GM18502 (cell line): ENCODE results near the gene OR14C36.
"Not testable (repeated sequence)": the region's sequence is repeated elsewhere in the genome, so short reads cannot be mapped to it uniquely, and the experiment has no call there.

Experiments used
- ATAC-seq: cut with Tn5 transposase; IDR thresholded peaks from one replicate; pipeline ENCODE4 v1.9.1; 2021; ENCODE audit warnings: mild to moderate bottlenecking; ENCODE audit not compliant: unreplicated experiment, poor library complexity

OR14C36 gene, protein sequence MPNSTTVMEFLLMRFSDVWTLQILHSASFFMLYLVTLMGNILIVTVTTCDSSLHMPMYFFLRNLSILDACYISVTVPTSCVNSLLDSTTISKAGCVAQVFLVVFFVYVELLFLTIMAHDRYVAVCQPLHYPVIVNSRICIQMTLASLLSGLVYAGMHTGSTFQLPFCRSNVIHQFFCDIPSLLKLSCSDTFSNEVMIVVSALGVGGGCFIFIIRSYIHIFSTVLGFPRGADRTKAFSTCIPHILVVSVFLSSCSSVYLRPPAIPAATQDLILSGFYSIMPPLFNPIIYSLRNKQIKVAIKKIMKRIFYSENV

DNA sequence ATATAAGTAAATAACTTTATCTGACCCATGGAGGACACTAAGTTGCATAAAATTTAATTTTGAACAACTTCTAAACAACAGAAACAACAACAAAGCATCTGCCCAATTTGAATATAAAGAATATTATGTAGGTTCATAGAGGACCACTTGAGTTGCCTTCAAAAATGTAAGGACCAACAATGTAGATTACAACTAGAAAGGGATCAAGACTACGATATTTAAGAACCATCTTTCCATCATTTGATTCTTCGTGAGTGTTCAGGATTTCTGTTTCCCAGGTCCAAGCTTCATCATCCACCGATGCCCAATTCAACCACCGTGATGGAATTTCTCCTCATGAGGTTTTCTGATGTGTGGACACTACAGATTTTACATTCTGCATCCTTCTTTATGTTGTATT lies at the start of gene OR14C36:
Gene OR14C36, plus strand, starts transcription at position 301 of the 400 bp plus-strand sequence. Its CDS starts 0 bp downstream, at position 301.
- no peak for ATAC-seq

DNA sequence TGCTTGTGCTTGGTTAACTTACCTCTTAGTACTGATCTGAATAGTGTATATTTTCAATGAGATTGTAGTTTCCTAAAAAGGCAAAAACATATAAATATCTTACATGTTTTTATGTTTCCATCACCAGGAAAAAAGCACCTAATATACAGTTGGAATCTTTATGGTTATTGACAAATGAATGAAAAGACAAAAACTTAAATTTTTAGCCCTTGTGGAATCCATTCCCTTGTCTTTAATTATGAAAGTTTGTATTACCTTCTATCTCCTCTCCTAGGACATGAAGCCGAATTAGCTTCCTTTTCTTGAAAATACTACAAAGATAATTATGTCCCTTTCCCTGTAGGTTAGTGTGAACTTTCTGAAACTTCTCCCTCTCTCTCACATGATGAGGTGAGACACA lies 45.3 kb upstream of the OR14C36 start, which contains the start of gene OR2T12:
Gene OR2T12, minus strand, starts transcription at position 101 of the 400 bp plus-strand sequence. CDS start 7,846 bp downstream, outside the sequence.
- no peak for ATAC-seq

DNA sequence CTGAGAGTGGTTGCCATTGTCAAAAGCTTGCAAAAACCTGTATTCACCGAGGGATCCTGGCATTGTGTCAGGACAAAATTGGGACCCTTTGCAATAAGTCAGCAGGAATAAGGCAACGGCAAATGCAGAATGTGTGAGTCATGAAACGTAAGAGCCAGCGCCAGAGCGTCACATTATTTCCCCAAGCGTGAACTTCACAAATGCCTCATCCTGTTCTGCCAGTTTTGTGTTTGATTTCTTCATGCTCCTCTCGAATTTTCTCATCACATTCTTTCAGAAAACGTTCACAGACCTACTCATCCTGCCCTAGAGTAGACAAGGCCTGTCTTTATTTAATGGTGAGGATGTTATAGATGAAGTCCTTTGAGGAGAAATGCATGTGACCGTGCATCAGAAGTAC lies 42.9 kb upstream of the OR14C36 start:
- ATAC-seq = not testable (repeated sequence)

DNA sequence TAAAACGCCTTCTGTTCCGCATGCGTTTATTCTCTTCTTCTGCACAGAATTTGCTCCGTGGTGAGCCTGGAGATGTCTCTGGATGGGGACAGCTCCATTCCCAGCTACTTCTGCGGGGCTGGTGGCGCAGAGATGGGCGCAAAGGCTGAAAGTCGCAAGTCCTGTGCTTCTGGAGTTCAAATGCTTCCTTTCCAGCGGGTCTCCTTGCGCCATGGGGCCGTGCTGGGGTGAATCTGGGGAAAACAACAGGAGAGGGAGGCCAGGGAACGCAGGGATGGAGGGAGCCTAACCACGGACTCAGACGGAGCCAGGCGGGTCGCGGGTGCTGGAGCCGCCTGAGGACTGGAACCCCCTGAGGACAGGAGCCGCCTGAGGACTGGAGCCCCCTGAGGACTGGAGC lies 42.5 kb upstream of the OR14C36 start:
- no peak for ATAC-seq

DNA sequence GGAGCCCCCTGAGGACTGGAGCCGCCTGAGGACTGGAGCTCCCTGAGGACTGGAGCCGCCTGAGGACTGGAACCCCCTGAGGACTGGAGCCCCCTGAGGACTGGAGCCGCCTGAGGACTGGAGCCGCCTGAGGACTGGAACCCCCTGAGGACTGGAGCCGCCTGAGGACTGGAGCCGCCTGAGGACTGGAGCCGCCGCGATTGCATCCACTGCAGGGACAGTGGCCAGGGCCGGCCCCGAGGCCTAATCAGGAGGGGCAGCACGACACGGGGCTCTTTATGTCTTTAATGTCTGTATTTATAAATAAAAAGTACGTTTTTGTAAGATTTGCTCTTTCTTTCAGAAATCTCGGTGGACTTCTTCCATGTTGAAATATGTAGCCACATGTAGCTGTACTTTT lies 41.8 kb upstream of the OR14C36 start:
- ATAC-seq = not testable (repeated sequence)

DNA sequence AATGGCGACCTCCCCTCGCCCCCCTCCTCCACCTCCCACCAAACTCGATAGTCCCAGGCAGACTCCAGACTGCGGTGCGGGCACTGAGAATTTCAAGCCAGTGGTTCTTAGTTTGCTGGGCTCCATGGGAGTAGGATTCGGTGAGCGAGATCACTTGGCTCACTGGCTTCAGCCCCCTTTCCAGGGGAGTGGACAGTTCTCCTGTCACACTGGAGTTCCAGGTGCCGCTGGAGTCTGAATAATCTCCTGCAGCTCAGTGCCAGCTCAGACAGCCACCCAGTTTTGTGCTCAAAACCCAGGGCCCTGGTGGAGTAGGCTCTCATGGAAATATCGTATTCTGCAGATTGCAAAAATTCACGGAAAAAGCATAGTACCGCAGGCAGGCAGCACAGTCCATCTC lies 31.8 kb upstream of the OR14C36 start:
- no peak for ATAC-seq

DNA sequence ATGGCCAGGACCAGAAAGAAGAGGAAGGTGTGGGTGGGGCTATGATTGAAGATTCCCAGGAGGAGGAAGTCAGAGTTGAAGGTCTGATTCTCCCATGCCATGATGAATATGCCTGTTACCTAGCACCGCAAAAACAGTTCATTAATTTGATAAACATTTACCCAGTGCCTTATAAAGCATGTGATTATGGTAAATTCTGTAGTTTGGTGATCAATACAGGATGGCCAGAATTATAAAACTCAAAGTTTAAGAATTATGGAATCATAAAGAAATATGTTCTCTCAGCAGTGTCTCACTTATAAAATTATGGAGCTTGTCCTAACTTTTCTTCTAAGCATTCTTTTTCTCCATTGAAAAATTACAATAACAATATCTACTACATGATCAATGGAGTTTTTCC lies 24.1 kb upstream of the OR14C36 start, which contains the start of gene OR2M7:
Gene OR2M7, minus strand, starts transcription at position 101 of the 400 bp plus-strand sequence. Its CDS starts 0 bp downstream, at position 101.
- ATAC-seq = no peak

DNA sequence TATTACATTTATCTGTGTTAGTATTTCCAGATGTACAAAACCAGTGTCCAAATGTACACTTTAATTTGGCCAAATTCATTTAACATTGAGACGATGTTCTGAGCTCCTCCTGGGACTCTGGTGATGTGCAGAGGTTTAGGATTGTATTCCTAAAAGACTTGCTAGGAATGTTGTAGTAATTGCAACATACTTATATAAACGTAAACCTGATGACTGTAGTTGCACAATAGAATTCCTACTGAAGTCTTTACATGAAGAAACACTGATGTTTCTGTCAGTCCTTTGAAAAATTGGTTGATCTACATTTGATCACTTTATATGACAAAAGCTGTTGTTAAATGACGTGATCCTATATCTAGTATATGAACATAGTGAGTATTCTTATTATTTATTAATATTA lies 5.1 kb upstream of the OR14C36 start:
- no peak for ATAC-seq

DNA sequence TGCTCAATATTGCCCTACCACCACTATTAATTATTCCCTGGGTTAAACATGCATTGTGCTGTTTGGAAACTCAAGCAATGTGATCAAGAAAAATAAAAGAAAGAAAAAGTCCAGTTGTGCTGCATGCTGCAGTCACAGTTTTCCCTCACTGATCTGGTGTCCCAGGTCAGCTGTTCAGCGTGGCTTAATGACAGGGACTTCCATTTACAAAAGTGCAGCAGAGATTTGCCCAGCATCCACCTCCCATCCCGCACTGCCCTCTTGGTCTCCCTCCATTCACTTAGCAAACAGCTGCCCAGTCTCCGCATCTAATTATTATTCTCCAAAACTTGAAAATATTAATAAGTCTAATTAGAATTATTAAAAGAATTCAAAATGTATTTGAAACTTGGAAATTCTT lies 10.8 kb downstream of the OR14C36 start:
- no peak for ATAC-seq

DNA sequence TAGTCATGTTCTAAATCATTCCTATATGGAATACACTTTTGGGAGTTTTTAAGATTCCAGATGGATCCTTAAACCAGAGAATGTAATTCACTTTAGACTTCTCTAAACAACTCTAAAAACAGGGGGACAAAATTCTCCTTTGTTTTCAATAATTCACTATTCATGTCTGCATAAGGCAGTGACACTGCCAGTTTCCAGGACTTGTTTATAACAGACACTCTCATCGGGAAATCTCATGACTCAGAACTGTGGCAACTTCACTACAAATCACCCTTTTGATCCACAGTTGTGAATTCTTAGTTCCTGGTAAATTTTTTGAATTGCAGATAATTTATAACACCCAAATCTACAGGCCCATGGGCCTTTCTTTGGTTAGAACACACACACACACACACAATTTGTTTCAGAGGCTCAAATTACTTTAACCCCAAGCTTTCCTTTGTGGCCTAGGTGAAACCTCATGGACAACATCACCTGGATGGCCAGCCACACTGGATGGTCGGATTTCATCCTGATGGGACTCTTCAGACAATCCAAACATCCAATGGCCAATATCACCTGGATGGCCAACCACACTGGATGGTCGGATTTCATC lies 12.6 kb downstream of the OR14C36 start, which contains the start of gene OR2T4:
Gene OR2T4, plus strand, starts transcription at position 545 of the 595 bp plus-strand sequence. Its CDS starts 0 bp downstream, at position 545.
- ATAC-seq = no peak

DNA sequence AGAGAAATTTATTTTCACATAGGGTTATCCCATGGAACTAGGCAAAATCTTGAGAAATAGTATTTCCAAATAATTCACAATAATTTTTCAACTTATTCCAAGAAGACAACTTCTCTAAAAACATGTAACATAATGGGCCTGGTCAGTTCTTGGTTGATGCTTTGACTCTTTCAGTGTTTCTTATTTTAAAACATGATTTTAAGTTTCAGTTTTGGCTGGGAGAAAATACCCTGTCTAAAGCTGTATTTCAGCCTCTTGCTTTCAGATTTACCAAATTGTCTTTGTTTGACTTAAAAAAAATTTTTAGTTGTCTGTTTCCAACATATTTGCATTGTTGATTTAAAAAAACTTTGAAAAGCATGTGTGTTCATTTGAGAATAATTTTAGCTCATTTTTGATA lies 18.0 kb downstream of the OR14C36 start:
- ATAC-seq = no peak

DNA sequence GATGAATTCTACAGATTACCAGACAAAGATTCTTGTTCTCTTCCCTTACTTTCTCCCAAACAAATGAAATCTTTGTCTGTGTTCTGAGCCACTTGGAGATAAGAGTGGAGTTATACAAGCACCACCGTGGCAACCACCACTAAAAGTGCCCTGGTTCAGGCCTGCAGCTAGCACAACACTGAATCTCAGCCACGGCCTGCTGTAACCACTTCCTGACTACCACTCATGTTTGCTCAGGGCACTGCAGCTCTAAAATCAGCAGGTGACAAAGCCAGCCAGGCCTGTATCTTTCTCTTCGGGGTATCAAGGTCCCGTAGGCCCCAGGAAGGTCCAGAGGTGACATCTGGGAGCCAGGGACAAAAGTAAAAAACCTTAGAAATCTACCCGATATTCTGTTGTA lies 23.8 kb downstream of the OR14C36 start:
- ATAC-seq = peak; percentile 65

DNA sequence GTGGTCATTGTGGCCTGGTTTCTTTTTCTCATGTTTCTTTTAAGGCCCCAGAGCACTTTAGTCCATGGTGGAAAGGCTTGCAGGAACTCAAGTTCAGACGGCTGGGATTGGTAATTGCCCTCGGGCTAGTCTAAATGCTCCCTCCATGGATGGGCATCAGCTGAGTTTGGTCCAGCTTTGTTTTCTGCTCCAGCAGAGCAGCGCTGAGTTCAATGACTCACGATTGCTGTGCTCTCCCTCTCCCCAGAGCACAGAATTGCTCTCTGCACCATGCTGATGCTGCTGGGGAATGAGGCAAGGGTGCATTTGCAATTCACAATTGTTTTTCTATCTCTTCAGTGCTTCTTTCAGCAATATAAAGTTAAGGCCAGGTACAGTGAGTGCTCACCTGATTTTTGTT lies 25.2 kb downstream of the OR14C36 start:
- ATAC-seq = no peak

DNA sequence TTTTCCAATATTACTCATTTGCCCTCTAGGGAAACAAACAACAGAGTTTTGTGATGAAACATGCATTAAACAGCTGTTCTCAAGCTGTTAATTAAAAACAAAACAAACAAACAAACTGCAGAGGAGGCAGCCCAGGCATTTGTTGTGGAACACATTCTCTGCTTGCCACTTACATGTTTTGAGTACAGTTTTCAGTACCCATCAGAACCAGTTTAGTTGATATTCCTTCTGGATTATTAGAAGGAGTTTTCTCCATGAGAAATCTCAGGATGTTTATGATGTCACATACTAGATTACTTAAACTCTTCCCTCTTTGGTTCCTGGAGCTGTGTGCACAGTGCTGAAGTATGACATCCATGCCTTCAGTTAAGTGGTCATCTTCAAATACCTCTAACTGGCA lies 26.9 kb downstream of the OR14C36 start, which contains the start of gene OR2T6:
Gene OR2T6, plus strand, starts transcription at position 301 of the 400 bp plus-strand sequence. CDS start 11,863 bp downstream, outside the sequence.
- ATAC-seq = no peak

DNA sequence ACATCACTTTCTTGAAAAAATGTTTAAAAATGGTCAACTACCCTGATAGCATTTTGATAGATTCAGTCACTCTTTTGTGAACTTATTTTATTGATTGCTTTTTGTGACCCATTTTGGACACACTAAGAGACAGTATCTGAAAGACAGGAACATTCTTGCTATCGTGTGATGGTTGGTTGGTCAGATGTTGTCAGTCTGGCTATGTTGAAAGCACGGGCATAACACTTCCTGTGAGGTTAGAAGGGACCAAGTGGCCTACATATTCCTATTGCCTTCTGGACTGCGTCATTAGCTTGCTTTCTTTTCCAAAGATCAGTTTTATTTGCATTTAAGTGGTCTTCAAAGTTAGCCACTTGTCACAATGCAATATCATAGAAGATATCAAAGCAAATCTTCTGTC lies 28.3 kb downstream of the OR14C36 start:
- ATAC-seq = no peak

DNA sequence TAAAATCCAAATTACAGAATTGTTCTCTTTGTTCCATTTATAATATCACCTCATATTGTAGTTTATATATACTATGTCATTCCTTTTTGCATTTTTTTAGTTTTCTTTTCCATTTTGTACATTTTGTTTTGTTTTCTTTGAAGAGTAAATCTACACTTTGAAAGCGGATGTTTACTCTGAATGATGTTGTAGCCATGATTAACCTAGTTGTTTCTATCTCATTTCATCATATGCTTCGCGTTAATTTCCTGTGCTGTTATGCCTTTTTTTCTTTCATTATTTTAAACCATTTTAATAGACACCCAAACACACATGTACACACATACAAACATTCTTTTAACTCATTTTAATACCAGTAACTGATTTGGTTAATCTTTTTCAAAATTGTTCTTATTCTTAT lies 32.3 kb downstream of the OR14C36 start:
- no peak for ATAC-seq

DNA sequence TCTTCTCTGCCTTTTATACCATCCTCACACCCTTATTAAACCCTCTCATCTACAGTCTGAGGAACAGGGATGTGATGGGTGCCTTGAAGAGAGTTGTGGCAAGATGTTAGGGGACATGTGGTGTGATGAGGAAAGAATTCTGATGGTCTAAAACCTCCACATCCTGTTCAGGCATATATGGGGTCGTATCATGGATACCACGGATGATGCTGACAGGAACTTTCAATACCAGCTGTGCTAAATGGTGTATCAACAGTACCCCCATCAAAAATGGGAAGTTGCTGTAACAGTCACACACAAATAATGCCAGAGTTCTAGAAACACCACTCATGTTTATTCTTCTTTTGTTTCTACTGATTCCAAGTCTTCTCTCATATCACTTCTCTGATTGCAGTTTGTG lies 39.9 kb downstream of the OR14C36 start:
- no peak for ATAC-seq

DNA sequence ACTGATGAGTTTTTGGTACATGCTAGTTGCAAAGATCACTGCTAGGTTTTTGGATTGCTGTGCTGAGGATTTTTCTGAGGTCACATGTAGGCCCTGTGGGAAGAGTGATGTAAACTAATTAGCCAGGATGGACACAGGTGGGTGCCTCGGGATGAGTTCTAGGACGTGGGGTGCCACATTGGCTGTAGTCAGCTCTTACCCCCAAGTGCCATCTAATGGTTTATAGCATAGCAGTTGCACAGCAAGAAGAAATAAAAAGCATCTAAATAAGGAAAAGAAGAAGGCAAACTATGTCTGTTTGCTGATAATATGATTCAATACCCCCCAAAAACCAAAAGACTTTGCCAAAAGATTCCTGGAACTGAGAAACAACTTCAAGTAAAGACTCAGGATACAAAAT lies 44.5 kb downstream of the OR14C36 start:
- ATAC-seq = no peak
